SU-DHL-6 (cell line): ENCODE results near the gene PDE9A.

Source experiments
- CTCF ChIP-seq: fragments of 200-600 bp; sonication (generic); IDR thresholded peaks from one replicate; pipeline ENCODE4 v1.5.1; 2017; ENCODE audit warnings: antibody characterized with exemption, mild to moderate bottlenecking, low read length, moderate library complexity; ENCODE audit not compliant: insufficient read depth, poor library complexity, severe bottlenecking
- EZH2phosphoT487 ChIP-seq: fragments of 200-600 bp; sonication (generic), shearing (Covaris generic); conservative IDR thresholded peaks from 2 replicates; pipeline ENCODE4 v1.6.1; 2018; ENCODE audit warnings: mild to moderate bottlenecking, antibody characterized with exemption, low read length, moderate library complexity, mixed read lengths

- TF ChIP-seq CTCF (no peak), EZH2phosphoT487 (no peak)
Measured at GRCh38 chr21:42711667-42712066, 58.2 kb downstream of the PDE9A start.
